ENCODE measurements around the gene SH3BP4. TPM values are rescaled to one million over a fixed set of nuclear protein-coding genes. Genes with fewer than 3 reads are reported as not detected.

SH3BP4 gene
- total and polyA plus RNA-seq, 8 donors = 24.1 to 35.0 (median 28.6) TPM

- H3K27me3 ChIP-seq = no peaks in the 10 kb centered on the region
- no peak for TF ChIP-seq CTCF (IDR thresholded peaks at IDR 0.05)
- H3K4me1 ChIP-seq = peaks cover 3 to 10% of the 10 kb centered on the region in 2 donors
- no peaks in the 10 kb centered on the region for H3K36me3 ChIP-seq
- DNase-seq (peak in 3 of 4 donors; percentile 33 to 75 (median 39)), ATAC-seq (peak; percentile 90)
- no peak overlapping the region for H3K4me3 ChIP-seq
- peak overlapping the region; percentile 19 to 23 for H3K27ac ChIP-seq
- no peaks in the 10 kb centered on the region for H3K9me3 ChIP-seq
- intact Hi-C loops (cut with DNase I) = no loop called here
These were observed 56.8 kb downstream of the SH3BP4 start for GRCh38 chr2:235008584-235009044.

DNA sequence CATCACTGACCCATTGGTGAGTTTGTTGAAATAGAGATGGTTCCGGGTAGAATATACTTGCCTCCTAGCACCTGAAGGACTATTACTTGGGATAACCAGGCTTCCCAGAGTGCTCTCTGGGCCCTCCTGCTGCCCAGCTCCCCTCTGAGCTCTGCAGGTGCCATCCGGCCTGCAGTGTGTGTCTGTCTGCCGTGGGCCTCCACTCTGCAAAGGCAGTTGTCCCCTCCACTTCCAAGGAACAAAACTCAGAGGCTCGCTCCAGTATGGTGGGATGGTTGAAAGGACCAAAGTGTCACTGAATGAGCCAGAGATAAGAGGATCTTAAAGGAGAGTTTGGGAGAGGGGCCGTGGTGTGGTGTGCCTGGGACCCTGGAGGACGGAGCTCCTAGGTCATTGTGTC is 57.3 kb downstream of the SH3BP4 start:
- intact Hi-C loops (cut with DNase I) = no loop called here
- H3K27ac ChIP-seq = peak overlapping the region; percentile 19 to 23
- H3K36me3 ChIP-seq = no peaks in the 10 kb centered on the region
- H3K9me3 ChIP-seq = no peaks in the 10 kb centered on the region
- DNase-seq (peak in 1 of 4 donors; percentile 27), ATAC-seq (peak; percentile 17)
- peaks cover 3 to 10% of the 10 kb centered on the region in 2 donors for H3K4me1 ChIP-seq
- H3K27me3 ChIP-seq = no peaks in the 10 kb centered on the region
- H3K4me3 ChIP-seq = no peak overlapping the region
- no peak for TF ChIP-seq CTCF (IDR thresholded peaks at IDR 0.05)

GRCh38 chr2:235010117-235010714 is 58.4 kb downstream of the SH3BP4 start:
- no peak overlapping the region for H3K27ac ChIP-seq
- peaks cover 3 to 10% of the 10 kb centered on the region in 2 donors for H3K4me1 ChIP-seq

GRCh38 chr2:235011607-235011928 is 59.8 kb downstream of the SH3BP4 start:
- ATAC-seq = no peak

More at GRCh38 chr2:235010117-235010714, 58.4 kb downstream of the SH3BP4 start:
- no peaks in the 10 kb centered on the region for H3K36me3 ChIP-seq
- H3K27me3 ChIP-seq = no peaks in the 10 kb centered on the region
- no peak for ATAC-seq
- no peak overlapping the region for H3K4me3 ChIP-seq
- H3K9me3 ChIP-seq = peaks cover 0 to under 1% of the 10 kb centered on the region in 2 donors
- TF ChIP-seq CTCF (IDR thresholded peaks at IDR 0.05) = no peak
- intact Hi-C loops (cut with DNase I) = no loop called here
- DNase-seq = peak in 1 of 4 donors; percentile 47

More at GRCh38 chr2:235011607-235011928, 59.8 kb downstream of the SH3BP4 start:
- H3K4me3 ChIP-seq = no peak overlapping the region
- TF ChIP-seq CTCF (IDR thresholded peaks at IDR 0.05) = no peak
- no peaks in the 10 kb centered on the region for H3K27me3 ChIP-seq
- intact Hi-C loops (cut with DNase I) = no loop called here
- no peaks in the 10 kb centered on the region for H3K36me3 ChIP-seq
- peaks cover 0 to 6% of the 10 kb centered on the region in 2 donors for H3K9me3 ChIP-seq
- DNase-seq = no peak
- peaks cover 3 to 10% of the 10 kb centered on the region in 2 donors for H3K4me1 ChIP-seq
- H3K27ac ChIP-seq = no peak overlapping the region
